ENCODE measurements around the gene ITPRIP. TPM values are rescaled to one million over a fixed set of nuclear protein-coding genes. Genes with fewer than 3 reads are reported as not detected.
A peak's percentile ranks its signal among the peaks of the same experiment; 100 is the strongest.

The ITPRIP gene
- total and polyA plus RNA-seq, 4 donors, result 21.7 to 44.7 (median 29.9) TPM

GRCh38 chr10:104351919-104352318, 13.7 kb upstream of the ITPRIP start:
- no peak for ATAC-seq (ENCODE audit: insufficient read depth, low FRiP score)
- Histone ChIP-seq H3K4me3 (no peak overlapping the region), H3K36me3 (ENCODE audit: control insufficient read depth in 4 of 4, insufficient read depth in 4 of 4, low read length in 4 of 4) (no peaks in the 10 kb centered on the region), H3K9ac (ENCODE audit: insufficient read depth in 1 of 2, low read length in 2 of 2) (no peak overlapping the region), H3K4me1 (ENCODE audit: control insufficient read depth in 5 of 5, insufficient read depth in 5 of 5, low read length in 5 of 5) (peaks cover 0 to 19% (median 8%) of the 10 kb centered on the region in 5 donors), H3K9me3 (ENCODE audit: control insufficient read depth in 4 of 4, insufficient read depth in 3 of 4, low read length in 3 of 4) (no peaks in the 10 kb centered on the region), H3K27ac (ENCODE audit: low read depth in 1 of 2, low read length in 1 of 2) (no peak overlapping the region), H3K27me3 (ENCODE audit: control insufficient read depth in 3 of 3, insufficient read depth in 3 of 3, low read length in 2 of 3) (peaks cover 0 to 5% (median 0%) of the 10 kb centered on the region in 3 donors)
- no peak for DNase-seq
- WGBS, 2 donors, result 63 to 94% methylated on average over 1 of the region's 1 CpG
- TF ChIP-seq, protein P1, sequence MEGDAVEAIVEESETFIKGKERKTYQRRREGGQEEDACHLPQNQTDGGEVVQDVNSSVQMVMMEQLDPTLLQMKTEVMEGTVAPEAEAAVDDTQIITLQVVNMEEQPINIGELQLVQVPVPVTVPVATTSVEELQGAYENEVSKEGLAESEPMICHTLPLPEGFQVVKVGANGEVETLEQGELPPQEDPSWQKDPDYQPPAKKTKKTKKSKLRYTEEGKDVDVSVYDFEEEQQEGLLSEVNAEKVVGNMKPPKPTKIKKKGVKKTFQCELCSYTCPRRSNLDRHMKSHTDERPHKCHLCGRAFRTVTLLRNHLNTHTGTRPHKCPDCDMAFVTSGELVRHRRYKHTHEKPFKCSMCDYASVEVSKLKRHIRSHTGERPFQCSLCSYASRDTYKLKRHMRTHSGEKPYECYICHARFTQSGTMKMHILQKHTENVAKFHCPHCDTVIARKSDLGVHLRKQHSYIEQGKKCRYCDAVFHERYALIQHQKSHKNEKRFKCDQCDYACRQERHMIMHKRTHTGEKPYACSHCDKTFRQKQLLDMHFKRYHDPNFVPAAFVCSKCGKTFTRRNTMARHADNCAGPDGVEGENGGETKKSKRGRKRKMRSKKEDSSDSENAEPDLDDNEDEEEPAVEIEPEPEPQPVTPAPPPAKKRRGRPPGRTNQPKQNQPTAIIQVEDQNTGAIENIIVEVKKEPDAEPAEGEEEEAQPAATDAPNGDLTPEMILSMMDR (IDR thresholded peaks at IDR 0.05; ENCODE audit: control extremely low read depth, extremely low read depth), result no peak

GRCh38 chr10:104351061-104351702, 12.9 kb upstream of the ITPRIP start:
- Histone ChIP-seq H3K4me1 (ENCODE audit: control insufficient read depth in 5 of 5, insufficient read depth in 5 of 5, low read length in 5 of 5) (peaks cover 0 to 19% (median 8%) of the 10 kb centered on the region in 5 donors), H3K4me3 (no peak overlapping the region), H3K9me3 (ENCODE audit: control insufficient read depth in 4 of 4, insufficient read depth in 3 of 4, low read length in 3 of 4) (no peaks in the 10 kb centered on the region), H3K27ac (ENCODE audit: low read depth in 1 of 2, low read length in 1 of 2) (peak overlapping the region in 1 of 2 donors; percentile 88), H3K36me3 (ENCODE audit: control insufficient read depth in 4 of 4, insufficient read depth in 4 of 4, low read length in 4 of 4) (no peaks in the 10 kb centered on the region), H3K27me3 (ENCODE audit: control insufficient read depth in 3 of 3, insufficient read depth in 3 of 3, low read length in 2 of 3) (peaks cover 0 to 5% (median 0%) of the 10 kb centered on the region in 3 donors), H3K9ac (ENCODE audit: insufficient read depth in 1 of 2, low read length in 2 of 2) (no peak overlapping the region)
- peak; percentile 14 for ATAC-seq (ENCODE audit: insufficient read depth, low FRiP score)
- 32 to 47% methylated on average over 2 of the region's 2 CpGs for WGBS, 2 donors
- no peak for DNase-seq
- TF ChIP-seq, protein P1 (IDR thresholded peaks at IDR 0.05; ENCODE audit: control extremely low read depth, extremely low read depth), result no peak

GRCh38 chr10:104350127-104350635, 11.9 kb upstream of the ITPRIP start:
- Histone ChIP-seq H3K9me3 (ENCODE audit: control insufficient read depth in 4 of 4, insufficient read depth in 3 of 4, low read length in 3 of 4) (no peaks in the 10 kb centered on the region), H3K4me1 (ENCODE audit: control insufficient read depth in 5 of 5, insufficient read depth in 5 of 5, low read length in 5 of 5) (peaks cover 0 to 19% (median 8%) of the 10 kb centered on the region in 5 donors), H3K4me3 (no peak overlapping the region), H3K27me3 (ENCODE audit: control insufficient read depth in 3 of 3, insufficient read depth in 3 of 3, low read length in 2 of 3) (peaks cover 0 to 1% (median 0%) of the 10 kb centered on the region in 3 donors), H3K27ac (ENCODE audit: low read depth in 1 of 2, low read length in 1 of 2) (peak overlapping the region; percentile 57 to 87), H3K9ac (ENCODE audit: insufficient read depth in 1 of 2, low read length in 2 of 2) (peak overlapping the region in 1 of 2 donors; percentile 47), H3K36me3 (ENCODE audit: control insufficient read depth in 4 of 4, insufficient read depth in 4 of 4, low read length in 4 of 4) (no peaks in the 10 kb centered on the region)
- TF ChIP-seq, protein P1 (IDR thresholded peaks at IDR 0.05; ENCODE audit: control extremely low read depth, extremely low read depth), result peak; percentile 69
- DNase-seq (peak in 2 of 3 donors; percentile 84 to 85), ATAC-seq (ENCODE audit: insufficient read depth, low FRiP score) (peak; percentile 66)
- 27 to 33% methylated on average over 6 of the region's 6 CpGs for WGBS, 2 donors
